H9 (cell line): ENCODE data around the gene GNPTAB. TPM values are rescaled to one million over a fixed set of nuclear protein-coding genes. Genes with fewer than 3 reads are reported as not detected.

Experiments used
- DNase-seq: peaks from one replicate; pipeline ENCODE4 v3.0.0-alpha.2; 2017
- H2AFZ ChIP-seq: one replicate; pipeline ENCODE4 v1.6.1; 2013; ENCODE audit warnings: mild to moderate bottlenecking, low read length, control low read depth, moderate library complexity
- H2AK5ac ChIP-seq: 2 replicates; pipeline ENCODE4 v1.6.1; 2013; ENCODE audit warnings: low read length, control low read depth, mixed read lengths; ENCODE audit not compliant: insufficient read length
- H2BK120ac ChIP-seq: one replicate; pipeline ENCODE4 v1.6.1; 2013; ENCODE audit warnings: low read depth, mild to moderate bottlenecking, low read length, control low read depth, inconsistent platforms; ENCODE audit not compliant: poor library complexity, severe bottlenecking
- H2BK12ac ChIP-seq: 2 replicates; pipeline ENCODE4 v1.6.1; 2013; ENCODE audit warnings: low read length, control low read depth, mixed read lengths, low read depth; ENCODE audit not compliant: insufficient read length
- H2BK15ac ChIP-seq: 2 replicates; pipeline ENCODE4 v1.6.1; 2013; ENCODE audit warnings: low read depth, low read length, control low read depth
- H2BK20ac ChIP-seq: one replicate; pipeline ENCODE4 v1.6.1; 2013; ENCODE audit warnings: low read depth, mild to moderate bottlenecking, low read length, control low read depth, inconsistent platforms; ENCODE audit not compliant: poor library complexity, severe bottlenecking
- H2BK5ac ChIP-seq: 2 replicates; pipeline ENCODE4 v1.6.1; 2013; ENCODE audit warnings: low read length, control low read depth, mixed read lengths; ENCODE audit not compliant: insufficient read length
- H3K14ac ChIP-seq: 2 replicates; pipeline ENCODE4 v1.6.1; 2013; ENCODE audit warnings: low read length, control low read depth; ENCODE audit not compliant: insufficient read depth
- H3K18ac ChIP-seq: 2 replicates; pipeline ENCODE4 v1.6.1; 2013; ENCODE audit warnings: low read depth, mild to moderate bottlenecking, mixed read lengths, low read length, control low read depth; ENCODE audit not compliant: insufficient read length
- H3K23ac ChIP-seq: 2 replicates; pipeline ENCODE4 v1.6.1; 2013; ENCODE audit warnings: low read length, control low read depth, mixed read lengths, low read depth; ENCODE audit not compliant: insufficient read length
- H3K23me2 ChIP-seq: 2 replicates; pipeline ENCODE4 v1.6.1; 2013; ENCODE audit warnings: low read depth, mild to moderate bottlenecking, mixed read lengths, low read length, control low read depth; ENCODE audit not compliant: insufficient read length, poor library complexity, severe bottlenecking
- H3K27ac ChIP-seq: 2 replicates; pipeline ENCODE4 v1.5.1; 2013; ENCODE audit warnings: low read length, control low read depth, mixed read lengths, low read depth; ENCODE audit not compliant: insufficient read length
- H3K27me3 ChIP-seq: 2 replicates; pipeline ENCODE4 v1.6.1; 2013; ENCODE audit warnings: low read length, control low read depth, inconsistent platforms; ENCODE audit not compliant: insufficient read depth
- H3K4ac ChIP-seq: 2 replicates; pipeline ENCODE4 v1.6.1; 2013; ENCODE audit warnings: low read depth, mild to moderate bottlenecking, control low read depth, inconsistent platforms, low read length, moderate library complexity
- H3K4me1 ChIP-seq: 2 replicates; pipeline ENCODE4 v1.6.1; 2013; ENCODE audit warnings: low read length, control low read depth, inconsistent platforms; ENCODE audit not compliant: insufficient read depth
- H3K4me2 ChIP-seq: 2 replicates; pipeline ENCODE4 v1.6.1; 2013; ENCODE audit warnings: low read length, control low read depth, mixed read lengths; ENCODE audit not compliant: insufficient read length, insufficient read depth
- H3K56ac ChIP-seq: 2 replicates; pipeline ENCODE4 v1.6.1; 2013; ENCODE audit warnings: low read depth, mild to moderate bottlenecking, mixed read lengths, low read length, control low read depth; ENCODE audit not compliant: insufficient read length
- H3K79me1 ChIP-seq: 2 replicates; pipeline ENCODE4 v1.6.1; 2013; ENCODE audit warnings: low read depth, mild to moderate bottlenecking, moderate library complexity, low read length, control low read depth, inconsistent platforms; ENCODE audit not compliant: insufficient read depth, poor library complexity, severe bottlenecking
- H3K79me2 ChIP-seq: 2 replicates; pipeline ENCODE4 v1.6.1; 2013; ENCODE audit warnings: low read length, control low read depth, inconsistent platforms; ENCODE audit not compliant: insufficient read depth
- H3K9ac ChIP-seq: 2 replicates; pipeline ENCODE4 v1.6.1; 2013; ENCODE audit warnings: low read length, control low read depth, mixed read lengths; ENCODE audit not compliant: insufficient read length; ENCODE audit errors: extremely low read depth
- H3K9me3 ChIP-seq: one replicate; pipeline ENCODE4 v1.6.1; 2013; ENCODE audit warnings: low read depth, low read length, inconsistent platforms; ENCODE audit not compliant: control insufficient read depth
- H3T11ph ChIP-seq: one replicate; pipeline ENCODE4 v1.6.1; 2013; ENCODE audit warnings: mild to moderate bottlenecking, low read length, control low read depth, inconsistent platforms
- H4K20me1 ChIP-seq: one replicate; pipeline ENCODE4 v1.6.1; 2013; ENCODE audit not compliant: control insufficient read depth, insufficient read length, insufficient read depth
- H4K5ac ChIP-seq: 2 replicates; pipeline ENCODE4 v1.6.1; 2013; ENCODE audit warnings: low read depth, mild to moderate bottlenecking, mixed read lengths, low read length, control low read depth; ENCODE audit not compliant: insufficient read length
- H4K8ac ChIP-seq: replicated peaks from 2 replicates; pipeline ENCODE4 v1.6.1; 2013; ENCODE audit warnings: low read length, control low read depth, mixed read lengths, low read depth; ENCODE audit not compliant: insufficient read length
- H4K91ac ChIP-seq: 2 replicates; pipeline ENCODE4 v1.6.1; 2013; ENCODE audit warnings: low read depth, mild to moderate bottlenecking, moderate library complexity, mixed read lengths, low read length, control low read depth; ENCODE audit not compliant: insufficient read length
- H3K27ac Mint-ChIP-seq, 3 experiments: 2 replicates in 2 of 3; 3 replicates in 1 of 3; pipeline ENCODE4 v1.8.0; 2020 to 2021; ENCODE audit warnings: mixed read lengths in 3 of 3, mild to moderate bottlenecking in 1 of 3, moderate library complexity in 1 of 3
- H3K27me3 Mint-ChIP-seq: 2 replicates; pipeline ENCODE4 v1.8.0; 2021; ENCODE audit warnings: low read depth, mild to moderate bottlenecking, moderate library complexity, mixed read lengths
- H3K36me3 Mint-ChIP-seq, 3 experiments: 2 replicates in 2 of 3; 3 replicates in 1 of 3; pipeline ENCODE4 v1.8.0; 2020 to 2021; ENCODE audit warnings: low read depth in 3 of 3, mixed read lengths in 3 of 3; ENCODE audit not compliant: insufficient read depth in 1 of 3
- H3K4me1 Mint-ChIP-seq, 2 experiments: 2 replicates each; pipeline ENCODE4 v1.8.0; 2020; ENCODE audit warnings: mixed read lengths in 2 of 2
- H3K4me3 Mint-ChIP-seq, 2 experiments: 2 replicates in 1 of 2; 3 replicates in 1 of 2; pipeline ENCODE4 v1.8.0; 2020 to 2021; ENCODE audit warnings: mild to moderate bottlenecking in 2 of 2, mixed read lengths in 2 of 2, moderate library complexity in 1 of 2
- H3K9me3 Mint-ChIP-seq, 2 experiments: 2 replicates in 1 of 2; 3 replicates in 1 of 2; pipeline ENCODE4 v1.8.0; 2020; ENCODE audit warnings: mild to moderate bottlenecking in 2 of 2, mixed read lengths in 2 of 2, moderate library complexity in 1 of 2
- WGBS: extraction: QIAGEN DNeasy Blood & Tissue Kit; methylation state at CpG from one replicate; pipeline ENCODE4 v1.1.7; 2013; ENCODE audit warnings: missing lambda C conversion rate, low lambda C conversion rate, mixed read lengths; ENCODE audit not compliant: insufficient read length; ENCODE audit errors: extremely low coverage; 5-methylcytosine and 5-hydroxymethylcytosine counted together
- total RNA-seq: library from RNA; stranded (reverse); gene quantifications from 2 replicates; pipeline ENCODE4 v1.2.1, GENCODE V29; 2021
- TF ChIP-seq, protein P1 (sequence below): fragments of 200-600 bp; sonication (generic); conservative IDR thresholded peaks from 3 replicates; pipeline ENCODE4 v1.8.0; 2021; ENCODE audit warnings: antibody characterized with exemption, mild to moderate bottlenecking

Gene GNPTAB
- total RNA-seq, 1 experiment from 2014 or later = 44.3 TPM

DNA sequence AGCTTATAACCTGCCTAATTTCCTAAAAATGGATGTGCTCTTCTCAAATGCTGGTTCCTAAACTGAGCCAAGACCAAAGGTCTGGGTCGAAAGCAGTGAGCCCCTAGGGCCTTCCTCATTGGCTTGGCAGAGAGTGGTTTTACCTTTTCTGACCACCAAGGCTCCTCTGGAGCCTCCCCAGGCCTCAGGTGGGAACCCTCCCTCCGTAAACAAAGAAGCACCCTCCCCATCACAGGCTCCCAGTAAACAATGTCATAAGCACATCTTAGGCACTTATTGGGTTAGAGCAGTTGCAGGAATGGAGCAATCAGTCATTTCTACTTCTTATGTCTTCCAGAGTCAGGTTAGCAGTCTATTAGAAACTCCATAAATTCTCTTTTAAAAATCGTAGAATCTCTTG, 127.3 kb downstream of the GNPTAB start:
- no peaks in the 10 kb centered on the region for H3K27me3 ChIP-seq
- H3K79me2 ChIP-seq = no peaks in the 10 kb centered on the region
- H3K14ac ChIP-seq = no peak overlapping the region
- H4K5ac ChIP-seq = no peak overlapping the region
- peaks cover 0 to under 1% (median 0%) of the 10 kb centered on the region in 3 experiments; a peak in 2 of 7 replicates for H3K36me3 Mint-ChIP-seq
- H2BK5ac ChIP-seq = no peak overlapping the region
- H3K9me3 ChIP-seq = no peaks in the 10 kb centered on the region
- no peak overlapping the region for H3K56ac ChIP-seq
- no peaks in the 10 kb centered on the region for H3K79me1 ChIP-seq
- no peak overlapping the region for H3K18ac ChIP-seq
- H3K4me1 Mint-ChIP-seq = peaks cover 17 to 26% of the 10 kb centered on the region in 2 experiments
- H2BK20ac ChIP-seq = no peak overlapping the region
- H2AK5ac ChIP-seq = no peak overlapping the region
- no peak overlapping the region for H3K27ac ChIP-seq
- WGBS = no CpG with 5 or more reads among the region's 3 CpGs
- no peak overlapping the region for H4K91ac ChIP-seq
- H3K23ac ChIP-seq = no peak overlapping the region
- no peak overlapping the region for H3K4me2 ChIP-seq
- no peak overlapping the region for H2AFZ ChIP-seq
- H2BK120ac ChIP-seq = no peak overlapping the region
- H3K4me1 ChIP-seq = no peaks in the 10 kb centered on the region
- no peak overlapping the region for H3K4me3 Mint-ChIP-seq
- no peaks in the 10 kb centered on the region for H3K23me2 ChIP-seq
- H3T11ph ChIP-seq = no peak overlapping the region
- TF ChIP-seq, protein P1, sequence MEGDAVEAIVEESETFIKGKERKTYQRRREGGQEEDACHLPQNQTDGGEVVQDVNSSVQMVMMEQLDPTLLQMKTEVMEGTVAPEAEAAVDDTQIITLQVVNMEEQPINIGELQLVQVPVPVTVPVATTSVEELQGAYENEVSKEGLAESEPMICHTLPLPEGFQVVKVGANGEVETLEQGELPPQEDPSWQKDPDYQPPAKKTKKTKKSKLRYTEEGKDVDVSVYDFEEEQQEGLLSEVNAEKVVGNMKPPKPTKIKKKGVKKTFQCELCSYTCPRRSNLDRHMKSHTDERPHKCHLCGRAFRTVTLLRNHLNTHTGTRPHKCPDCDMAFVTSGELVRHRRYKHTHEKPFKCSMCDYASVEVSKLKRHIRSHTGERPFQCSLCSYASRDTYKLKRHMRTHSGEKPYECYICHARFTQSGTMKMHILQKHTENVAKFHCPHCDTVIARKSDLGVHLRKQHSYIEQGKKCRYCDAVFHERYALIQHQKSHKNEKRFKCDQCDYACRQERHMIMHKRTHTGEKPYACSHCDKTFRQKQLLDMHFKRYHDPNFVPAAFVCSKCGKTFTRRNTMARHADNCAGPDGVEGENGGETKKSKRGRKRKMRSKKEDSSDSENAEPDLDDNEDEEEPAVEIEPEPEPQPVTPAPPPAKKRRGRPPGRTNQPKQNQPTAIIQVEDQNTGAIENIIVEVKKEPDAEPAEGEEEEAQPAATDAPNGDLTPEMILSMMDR = no peak
- H4K20me1 ChIP-seq = no peaks in the 10 kb centered on the region
- no peak overlapping the region for H4K8ac ChIP-seq
- no peak overlapping the region for H3K4ac ChIP-seq
- H3K9ac ChIP-seq = no peak overlapping the region
- H3K27ac Mint-ChIP-seq = no peak overlapping the region
- no peaks in the 10 kb centered on the region for H3K9me3 Mint-ChIP-seq
- DNase-seq = no peak
- H2BK15ac ChIP-seq = no peak overlapping the region
- no peak overlapping the region for H2BK12ac ChIP-seq
- H3K27me3 Mint-ChIP-seq = no peaks in the 10 kb centered on the region
